Progenitor cell of endocrine pancreas (in vitro differentiated cells): ENCODE measurements around the gene DNAL1. TPM values are rescaled to one million over a fixed set of nuclear protein-coding genes. Genes with fewer than 3 reads are reported as not detected.

Source experiments
- DNase-seq: peaks from one replicate; pipeline ENCODE4 v3.0.0; 2021; ENCODE audit warnings: low spot score; ENCODE audit not compliant: unreplicated experiment
- H3K27ac Mint-ChIP-seq: 2 replicates; pipeline ENCODE4 v1.8.0; 2021; ENCODE audit warnings: mild to moderate bottlenecking, moderate library complexity, mixed read lengths
- H3K27me3 Mint-ChIP-seq: 2 replicates; pipeline ENCODE4 v1.8.0; 2021; ENCODE audit warnings: mixed read lengths
- H3K36me3 Mint-ChIP-seq: 2 replicates; pipeline ENCODE4 v1.8.0; 2022; ENCODE audit warnings: mixed read lengths; ENCODE audit not compliant: insufficient read depth
- H3K4me1 Mint-ChIP-seq: 2 replicates; pipeline ENCODE4 v1.8.0; 2021; ENCODE audit warnings: low read depth, mixed read lengths
- H3K4me3 Mint-ChIP-seq: 2 replicates; pipeline ENCODE4 v1.8.0; 2021; ENCODE audit warnings: low read depth, mild to moderate bottlenecking, moderate library complexity, mixed read lengths
- H3K9me3 Mint-ChIP-seq: 2 replicates; pipeline ENCODE4 v1.8.0; 2021; ENCODE audit warnings: low read depth, mixed read lengths
- CTCF ChIP-seq: fragments of 200-600 bp; sonication (generic); IDR thresholded peaks from one replicate; pipeline ENCODE4 v1.5.0; 2021; ENCODE audit warnings: antibody characterized with exemption, mild to moderate bottlenecking; ENCODE audit not compliant: unreplicated experiment
- total RNA-seq: library from RNA; stranded (reverse); gene quantifications from 2 replicates; pipeline ENCODE4 v1.2.1, GENCODE V29; 2021

The DNAL1 gene
- total RNA-seq, 1 donor from 2014 or later: 29.9 TPM

DNA sequence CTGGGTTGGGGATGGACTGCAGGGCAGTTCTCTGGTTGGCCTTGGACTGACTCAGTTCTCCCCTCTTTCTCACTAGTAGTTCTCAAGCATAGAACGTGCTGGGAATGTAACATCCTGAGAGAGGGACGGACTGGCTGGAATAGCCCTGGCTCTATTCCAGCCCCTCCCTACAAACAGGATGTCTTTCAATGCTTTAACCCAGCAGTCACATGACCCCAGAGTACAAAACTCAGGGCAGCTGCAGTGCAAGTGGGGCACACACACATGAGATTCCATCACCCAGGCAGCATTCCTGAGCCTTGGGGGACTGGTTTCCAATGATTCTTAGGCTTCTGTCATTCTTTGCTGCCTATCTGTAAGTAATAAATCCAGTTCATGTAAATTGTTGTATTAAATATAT is 34.1 kb upstream of the DNAL1 start:
- no peak for TF ChIP-seq CTCF
- H3K4me1 Mint-ChIP-seq: no peaks in the 10 kb centered on the region
- no peaks in the 10 kb centered on the region for H3K9me3 Mint-ChIP-seq
- H3K36me3 Mint-ChIP-seq: no peaks in the 10 kb centered on the region
- peaks cover 3% of the 10 kb centered on the region for H3K27me3 Mint-ChIP-seq
- DNase-seq: no peak
- H3K27ac Mint-ChIP-seq: no peak overlapping the region
- no peak overlapping the region for H3K4me3 Mint-ChIP-seq

GRCh38 chr14:73612339-73613045 is 32.3 kb upstream of the DNAL1 start, which contains the start of gene ACOT6:
Gene ACOT6, plus strand, starts transcription at chr14:73612517. Its CDS starts 55 bp downstream, at chr14:73612572.
- H3K27ac Mint-ChIP-seq: peak within 1 kb of the TSS; percentile 89
- peak within 1 kb of the TSS; percentile 82 for H3K4me3 Mint-ChIP-seq

DNA sequence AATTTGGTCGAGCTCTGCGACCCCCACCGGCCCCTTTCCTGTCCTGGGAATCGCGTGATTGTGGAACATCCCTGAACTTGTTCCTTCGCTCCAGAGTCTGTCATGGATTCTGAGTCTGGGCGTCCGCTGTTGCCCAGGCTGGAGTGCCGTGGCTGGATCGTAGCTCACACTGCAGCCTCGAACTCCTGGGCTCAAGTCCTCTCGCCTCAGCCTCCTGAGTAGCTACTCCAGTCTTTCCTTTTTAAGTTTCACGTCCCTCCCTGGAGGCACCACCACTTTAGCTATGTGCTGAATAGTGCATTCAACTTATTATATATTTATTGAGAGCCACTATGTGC is 31.8 kb upstream of the DNAL1 start:
- DNase-seq: no peak
- H3K36me3 Mint-ChIP-seq: no peaks in the 10 kb centered on the region
- peaks cover 6% of the 10 kb centered on the region for H3K4me1 Mint-ChIP-seq
- H3K9me3 Mint-ChIP-seq: no peaks in the 10 kb centered on the region
- no peak for TF ChIP-seq CTCF
- peaks cover 3% of the 10 kb centered on the region for H3K27me3 Mint-ChIP-seq
- peak overlapping the region; percentile 82 for H3K4me3 Mint-ChIP-seq
- peak overlapping the region; percentile 89 for H3K27ac Mint-ChIP-seq

More at GRCh38 chr14:73612339-73613045, 32.3 kb upstream of the DNAL1 start, which contains the start of gene ACOT6:
- no peak for TF ChIP-seq CTCF
- H3K36me3 Mint-ChIP-seq: no peaks in the 10 kb centered on the region
- H3K4me1 Mint-ChIP-seq: peaks cover 6% of the 10 kb centered on the region
- H3K27me3 Mint-ChIP-seq: peaks cover 3% of the 10 kb centered on the region
- no peaks in the 10 kb centered on the region for H3K9me3 Mint-ChIP-seq
- DNase-seq: peak; percentile 55

GRCh38 chr14:73613419-73613963 is 31.3 kb upstream of the DNAL1 start:
- H3K36me3 Mint-ChIP-seq: no peaks in the 10 kb centered on the region
- TF ChIP-seq CTCF: no peak
- peak overlapping the region; percentile 82 for H3K4me3 Mint-ChIP-seq
- DNase-seq: no peak
- H3K27me3 Mint-ChIP-seq: peaks cover 3% of the 10 kb centered on the region
- H3K27ac Mint-ChIP-seq: no peak overlapping the region
- H3K9me3 Mint-ChIP-seq: no peaks in the 10 kb centered on the region
- peaks cover 6% of the 10 kb centered on the region for H3K4me1 Mint-ChIP-seq

- no peaks in the 10 kb centered on the region for H3K36me3 Mint-ChIP-seq
- no peak overlapping the region for H3K4me3 Mint-ChIP-seq
- H3K9me3 Mint-ChIP-seq: no peaks in the 10 kb centered on the region
- TF ChIP-seq CTCF: no peak
- peaks cover 3% of the 10 kb centered on the region for H3K27me3 Mint-ChIP-seq
- H3K27ac Mint-ChIP-seq: no peak overlapping the region
- DNase-seq: no peak
- H3K4me1 Mint-ChIP-seq: peaks cover 6% of the 10 kb centered on the region
These were observed 28.0 kb upstream of the DNAL1 start for GRCh38 chr14:73616831-73617230.
